GM12864 (cell line): ENCODE data around the gene AMZ1.

Source experiments
- DNase-seq: peaks from one replicate; pipeline ENCODE4 v3.0.0-alpha.2; 2011; ENCODE audit warnings: low read depth
- H3K4me3 ChIP-seq: 2 replicates; pipeline ENCODE4 v1.5.1; 2011; ENCODE audit warnings: mild to moderate bottlenecking, low read depth, low read length, control low read depth
- CTCF ChIP-seq: IDR thresholded peaks from 2 replicates; pipeline ENCODE4 v1.5.1; 2011; ENCODE audit warnings: low read depth, mild to moderate bottlenecking, moderate library complexity, low read length, control low read depth, inconsistent platforms; ENCODE audit errors: missing control alignments

The AMZ1 gene

GRCh38 chr7:2651847-2652735 lies 35.9 kb upstream of the AMZ1 start:
- DNase-seq = no peak
- H3K4me3 ChIP-seq = no peak overlapping the region
- no peak for TF ChIP-seq CTCF

GRCh38 chr7:2652736-2653060 lies 35.3 kb upstream of the AMZ1 start:
- TF ChIP-seq CTCF = no peak
- no peak overlapping the region for H3K4me3 ChIP-seq
- DNase-seq = no peak

- TF ChIP-seq CTCF = no peak
- no peak for DNase-seq
- H3K4me3 ChIP-seq = no peak overlapping the region
Measured at GRCh38 chr7:2654059-2654458, 33.9 kb upstream of the AMZ1 start.

- H3K4me3 ChIP-seq = no peak overlapping the region
- no peak for DNase-seq
- no peak for TF ChIP-seq CTCF
Measured at GRCh38 chr7:2655870-2656614, 32.0 kb upstream of the AMZ1 start.

GRCh38 chr7:2657208-2657607 lies 30.8 kb upstream of the AMZ1 start:
- no peak overlapping the region for H3K4me3 ChIP-seq
- no peak for DNase-seq
- no peak for TF ChIP-seq CTCF

GRCh38 chr7:2657920-2658671 lies 29.9 kb upstream of the AMZ1 start:
- no peak for TF ChIP-seq CTCF
- DNase-seq = no peak
- H3K4me3 ChIP-seq = no peak overlapping the region
